Loucy (cell line): ENCODE data around the gene NFASC.

Source experiments
- EZH2phosphoT487 ChIP-seq: fragments of 200-600 bp; IDR thresholded peaks from 2 replicates; pipeline ENCODE4 v1.6.1; 2018; ENCODE audit warnings: antibody characterized with exemption, mild to moderate bottlenecking, moderate library complexity, borderline replicate concordance
- TF ChIP-seq, protein P1 (sequence below): fragments of 200-600 bp; sonication (generic); conservative IDR thresholded peaks from 2 replicates; pipeline ENCODE4 v1.5.1; 2014; ENCODE audit warnings: mild to moderate bottlenecking, antibody characterized with exemption, low read length

DNA sequence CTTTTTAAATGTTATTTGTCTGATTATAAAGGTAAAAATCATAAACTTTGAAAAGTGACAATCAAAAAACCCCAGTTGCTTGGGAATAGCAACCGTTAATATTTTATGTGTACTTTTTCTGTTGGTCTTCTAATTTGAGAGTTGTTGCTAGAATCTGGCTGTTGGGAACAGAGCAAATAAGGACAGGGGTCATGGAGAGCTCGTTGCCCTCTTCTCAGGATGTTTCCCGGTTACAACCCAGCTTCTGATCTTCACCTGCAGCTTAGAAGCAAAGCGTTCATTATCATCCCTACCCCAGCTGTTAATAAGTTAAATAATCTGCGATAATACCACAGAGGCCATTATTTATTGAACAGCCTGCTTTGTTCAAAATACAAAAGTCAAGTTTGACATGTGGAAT lies 22.1 kb upstream of the NFASC start:
- TF ChIP-seq, protein P1, sequence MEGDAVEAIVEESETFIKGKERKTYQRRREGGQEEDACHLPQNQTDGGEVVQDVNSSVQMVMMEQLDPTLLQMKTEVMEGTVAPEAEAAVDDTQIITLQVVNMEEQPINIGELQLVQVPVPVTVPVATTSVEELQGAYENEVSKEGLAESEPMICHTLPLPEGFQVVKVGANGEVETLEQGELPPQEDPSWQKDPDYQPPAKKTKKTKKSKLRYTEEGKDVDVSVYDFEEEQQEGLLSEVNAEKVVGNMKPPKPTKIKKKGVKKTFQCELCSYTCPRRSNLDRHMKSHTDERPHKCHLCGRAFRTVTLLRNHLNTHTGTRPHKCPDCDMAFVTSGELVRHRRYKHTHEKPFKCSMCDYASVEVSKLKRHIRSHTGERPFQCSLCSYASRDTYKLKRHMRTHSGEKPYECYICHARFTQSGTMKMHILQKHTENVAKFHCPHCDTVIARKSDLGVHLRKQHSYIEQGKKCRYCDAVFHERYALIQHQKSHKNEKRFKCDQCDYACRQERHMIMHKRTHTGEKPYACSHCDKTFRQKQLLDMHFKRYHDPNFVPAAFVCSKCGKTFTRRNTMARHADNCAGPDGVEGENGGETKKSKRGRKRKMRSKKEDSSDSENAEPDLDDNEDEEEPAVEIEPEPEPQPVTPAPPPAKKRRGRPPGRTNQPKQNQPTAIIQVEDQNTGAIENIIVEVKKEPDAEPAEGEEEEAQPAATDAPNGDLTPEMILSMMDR = no peak
- no peak for TF ChIP-seq EZH2phosphoT487
